ENCODE data around the gene IMPDH1. TPM values are rescaled to one million over a fixed set of nuclear protein-coding genes. Genes with fewer than 3 reads are reported as not detected.

IMPDH1 gene
- total and polyA plus RNA-seq, 9 of the 15 experiments (the other 6 are each of a cell fraction or from before 2014, with no cell fraction given) = 0.80 to 118 (median 64.3) TPM

GRCh38 chr7:128408709-128409595 is 830 bp downstream of the IMPDH1 start (continued):
- no peak for TF ChIP-seq CUX1 (CRISPR knock-in tag; IDR thresholded peaks at IDR 0.05)
- no peak for TF ChIP-seq FOXJ2 (tag; IDR thresholded peaks at IDR 0.05)
- peak; percentile 32; the same call in 1 of the 2 replicates for TF ChIP-seq CEBPG (CRISPR knock-in tag; IDR thresholded peaks at IDR 0.05)
- no peak for TF ChIP-seq CEBPG (tag; conservative IDR thresholded peaks at IDR 0.05 in 1 of 2, IDR thresholded peaks at IDR 0.05 in 1 of 2)
- TF ChIP-seq GABPB1 (CRISPR knock-in tag; IDR thresholded peaks at IDR 0.05) = peak; percentile 65
- TF ChIP-seq POLR2AphosphoS5 (IDR thresholded peaks at IDR 0.05; ENCODE audit: control insufficient read depth, insufficient read depth, low read depth, low read length) = 0 out of 2 replicates have a peak, but pooled peaks have one; percentile 32
- TF ChIP-seq GATAD2A (IDR thresholded peaks at IDR 0.05) = no peak
- peak in 1 of 2 experiments; percentile 39 for TF ChIP-seq AFF1 (IDR thresholded peaks at IDR 0.05; ENCODE audit: low read depth in 1 of 2, partially characterized antibody in 2 of 2)
- TF ChIP-seq GTF3C2 (IDR thresholded peaks at IDR 0.05; ENCODE audit: borderline replicate concordance, extremely low read depth, insufficient read length) = no peak
- 0 out of 4 replicates have a peak, but pooled peaks of 1 of the 2 experiments have one; percentile 24 for TF ChIP-seq MLX (CRISPR knock-in tag; conservative IDR thresholded peaks at IDR 0.05)
- peak; percentile 31; the same call in 1 of the 2 replicates for TF ChIP-seq GABPA (tag; conservative IDR thresholded peaks at IDR 0.05; ENCODE audit: low read depth)
- no peak for TF ChIP-seq SETDB1 (IDR thresholded peaks at IDR 0.05; ENCODE audit: low read length)
